ENCODE measurements around the gene ACYP1.
A peak's percentile ranks its signal among the peaks of the same experiment; 100 is the strongest.

ACYP1 gene

GRCh38 chr14:75063491-75064204 is at the start of gene ACYP1:
Gene ACYP1 (minus strand): TSS chr14:75064024. CDS start chr14:75063553, 471 bp downstream.
- peak; percentile 83 for DNase-seq (ENCODE audit: low read depth in 2 of 2)

DNA sequence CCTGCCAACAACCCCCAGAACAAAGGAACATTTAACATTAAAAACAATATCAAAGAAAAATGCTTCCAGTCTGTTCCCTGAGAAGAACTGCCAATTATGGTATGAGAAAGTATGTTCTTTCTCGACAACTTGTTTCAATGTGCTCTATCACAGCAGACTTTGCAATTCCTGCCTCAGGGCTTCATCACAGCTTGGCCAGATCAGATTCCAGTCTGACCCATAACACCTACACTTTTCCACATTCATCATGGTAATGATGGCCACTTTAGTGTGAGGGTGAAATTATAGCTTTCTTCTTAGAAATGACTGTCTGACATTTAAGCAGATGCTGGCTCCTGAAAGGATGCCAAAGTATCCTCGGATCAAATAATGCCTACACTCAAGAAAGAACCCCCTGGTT is 46.1 kb upstream of the ACYP1 start:
- DNase-seq (ENCODE audit: low read depth in 2 of 2) = no peak

- no peak for DNase-seq (ENCODE audit: low read depth in 2 of 2)
Observed at GRCh38 chr14:75107186-75107585, 43.4 kb upstream of the ACYP1 start.

DNA sequence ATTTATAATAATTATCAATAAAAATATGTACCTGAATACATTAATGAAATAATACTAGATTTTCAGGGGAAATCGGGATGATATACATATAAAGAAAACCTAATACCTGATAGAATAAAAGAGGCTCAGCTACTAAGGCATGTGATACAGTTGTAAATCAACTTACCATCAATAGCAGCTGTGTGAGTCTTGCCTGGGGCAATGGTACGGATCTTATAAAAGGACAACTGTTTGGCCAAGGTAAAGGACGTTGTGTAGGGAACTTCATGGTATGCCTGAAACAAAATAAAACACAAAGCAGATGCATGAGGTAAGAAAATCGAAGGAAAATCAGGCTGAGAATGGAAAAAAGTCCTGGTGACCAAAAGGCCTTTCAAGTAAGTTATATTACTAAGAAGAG is 37.7 kb upstream of the ACYP1 start:
- no peak for DNase-seq (ENCODE audit: low read depth in 2 of 2)

- DNase-seq (ENCODE audit: low read depth in 2 of 2) = no peak
Observed at GRCh38 chr14:75098682-75099081, 34.9 kb upstream of the ACYP1 start.

- DNase-seq (ENCODE audit: low read depth in 2 of 2) = no peak
Observed at GRCh38 chr14:75098212-75098611, 34.4 kb upstream of the ACYP1 start.

DNA sequence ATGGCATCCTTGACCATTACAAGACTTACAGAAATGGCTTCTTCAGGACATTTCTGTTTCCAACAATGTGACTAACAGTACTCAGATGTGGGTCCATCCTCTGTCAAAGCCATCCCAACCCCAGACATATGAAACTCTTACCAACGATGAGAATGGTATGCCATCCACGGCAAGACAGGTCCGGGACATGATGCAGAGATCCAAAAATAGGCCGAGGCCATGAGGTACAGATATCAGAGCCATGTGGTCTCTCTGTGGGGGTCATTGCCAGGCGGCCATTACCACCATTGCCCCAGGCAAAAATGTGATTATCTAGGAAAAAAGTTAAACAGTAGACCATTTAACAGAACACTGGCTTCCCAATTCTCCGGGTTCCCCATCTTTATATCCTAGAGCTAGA is 33.1 kb upstream of the ACYP1 start:
- DNase-seq (ENCODE audit: low read depth in 2 of 2) = no peak

GRCh38 chr14:75095690-75096089 is 31.9 kb upstream of the ACYP1 start:
- no peak for DNase-seq (ENCODE audit: low read depth in 2 of 2)

- DNase-seq (ENCODE audit: low read depth in 2 of 2) = no peak
Observed at GRCh38 chr14:75094896-75095295, 31.1 kb upstream of the ACYP1 start.

- no peak for DNase-seq (ENCODE audit: low read depth in 2 of 2)
Observed at GRCh38 chr14:75092698-75093097, 28.9 kb upstream of the ACYP1 start.

- DNase-seq (ENCODE audit: low read depth in 2 of 2) = no peak
Observed at GRCh38 chr14:75091251-75091650, 27.4 kb upstream of the ACYP1 start.

- DNase-seq (ENCODE audit: low read depth in 2 of 2) = no peak
Observed at GRCh38 chr14:75090353-75090752, 26.5 kb upstream of the ACYP1 start.

DNA sequence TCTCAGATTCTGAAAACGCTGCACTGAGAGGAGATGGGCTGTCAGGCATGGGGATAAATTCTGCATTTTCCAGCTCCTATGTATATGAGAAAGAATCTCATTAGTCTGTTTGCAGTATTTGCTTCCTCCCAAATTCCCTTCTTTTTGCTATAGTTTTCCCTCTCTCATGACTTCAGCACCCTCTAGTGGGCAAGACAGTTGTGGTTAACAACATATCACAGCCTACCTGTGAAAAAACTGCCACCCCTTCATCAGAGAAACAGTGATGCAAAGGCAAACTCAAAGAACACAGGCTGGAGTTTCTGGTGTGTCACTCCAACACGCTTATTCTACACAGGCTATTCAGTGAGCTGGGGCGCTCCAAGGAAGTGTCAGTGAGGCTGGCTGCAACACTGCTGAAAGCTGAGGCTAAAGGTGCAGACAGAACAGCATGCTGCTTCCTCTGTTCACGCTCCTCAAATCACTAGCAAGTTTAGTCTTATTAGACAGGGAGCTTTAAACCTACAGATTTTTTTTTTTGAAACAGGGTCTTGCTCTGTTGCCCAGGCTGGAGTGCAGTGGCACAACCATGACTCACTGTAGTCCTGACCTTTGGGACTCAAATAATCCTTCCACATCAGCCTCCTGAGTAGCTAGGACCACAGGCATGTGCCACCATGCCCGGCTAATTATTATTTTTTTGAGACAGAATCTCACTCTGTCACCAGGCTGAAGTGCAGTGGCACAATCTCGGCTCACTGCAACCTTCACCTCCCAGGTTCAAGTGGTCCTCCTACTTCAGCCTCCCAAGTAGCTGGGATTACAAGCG is 24.9 kb upstream of the ACYP1 start:
- DNase-seq (ENCODE audit: low read depth in 2 of 2) = peak; percentile 3 to 12

DNA sequence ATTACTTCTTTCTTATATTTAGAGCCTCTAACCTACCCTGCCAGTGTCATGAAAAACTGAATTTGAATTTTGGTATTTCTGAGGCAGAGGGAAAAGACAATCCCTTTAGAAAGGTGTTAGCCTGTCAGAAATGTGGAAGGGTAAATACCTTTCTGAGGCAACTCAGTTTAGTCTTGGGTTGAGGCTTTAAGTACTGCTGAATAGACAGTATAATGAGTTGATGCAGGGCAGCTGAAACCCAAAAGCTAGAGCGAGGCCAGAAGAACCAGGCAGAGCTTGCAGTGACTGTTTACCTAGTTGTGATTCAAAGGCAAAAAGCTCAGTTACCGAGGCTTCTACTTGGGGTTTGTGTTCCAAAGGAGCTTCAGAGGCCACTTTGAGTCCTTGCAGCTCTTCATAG is 24.3 kb upstream of the ACYP1 start:
- no peak for DNase-seq (ENCODE audit: low read depth in 2 of 2)

- no peak for DNase-seq (ENCODE audit: low read depth in 2 of 2)
Observed at GRCh38 chr14:75084513-75084912, 20.7 kb upstream of the ACYP1 start.

GRCh38 chr14:75083271-75083670 is 19.4 kb upstream of the ACYP1 start:
- no peak for DNase-seq (ENCODE audit: low read depth in 2 of 2)

DNA sequence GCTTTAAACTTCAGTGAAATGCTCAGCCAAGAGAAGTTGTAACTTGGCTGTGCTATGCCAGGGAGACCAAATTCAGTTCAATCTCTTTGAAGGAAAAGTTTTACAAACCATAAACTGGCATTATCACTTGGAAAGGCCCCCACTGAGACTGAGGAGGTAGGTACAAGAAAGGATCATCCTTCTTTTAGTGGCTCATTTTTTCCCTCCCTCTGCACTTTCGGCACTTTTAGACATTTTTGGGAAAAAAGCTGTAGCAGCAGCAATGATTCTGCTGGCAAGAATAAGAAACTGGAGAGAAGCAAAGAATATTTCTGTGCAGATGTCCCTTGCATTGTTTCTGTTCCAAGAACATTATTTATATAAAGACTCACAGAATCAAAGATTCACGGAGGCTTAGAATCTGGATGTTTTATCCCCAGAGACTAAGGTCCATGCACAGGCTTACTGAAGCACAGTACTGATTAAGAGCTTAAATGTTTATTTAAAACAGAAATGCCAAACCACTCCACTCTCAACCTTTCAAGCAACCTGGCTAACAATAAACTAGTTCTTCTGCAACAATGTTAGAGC is 17.9 kb upstream of the ACYP1 start:
- no peak for DNase-seq (ENCODE audit: low read depth in 2 of 2)

- DNase-seq (ENCODE audit: low read depth in 2 of 2) = no peak
Observed at GRCh38 chr14:75079521-75079920, 15.7 kb upstream of the ACYP1 start.

DNA sequence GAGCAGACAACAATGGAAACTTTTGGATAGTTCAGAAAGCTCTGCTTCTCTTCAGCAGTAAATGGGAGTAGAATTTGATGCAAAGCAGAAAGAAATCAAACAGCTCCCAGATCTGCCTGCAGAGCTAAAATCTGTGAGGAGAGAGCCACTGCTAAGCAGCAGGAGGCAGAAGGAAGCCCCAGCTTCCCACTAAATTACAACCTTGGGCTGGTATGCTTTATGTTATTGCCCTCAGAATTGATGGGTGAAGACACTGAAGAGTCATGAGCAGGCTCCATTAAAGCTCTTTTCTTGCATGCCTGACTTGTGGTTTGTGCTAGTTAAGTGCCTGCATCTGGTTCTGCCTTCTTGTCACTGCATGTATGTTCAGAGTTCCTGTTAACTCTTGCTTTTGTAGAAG is 14.0 kb upstream of the ACYP1 start:
- DNase-seq (ENCODE audit: low read depth in 2 of 2) = no peak

DNA sequence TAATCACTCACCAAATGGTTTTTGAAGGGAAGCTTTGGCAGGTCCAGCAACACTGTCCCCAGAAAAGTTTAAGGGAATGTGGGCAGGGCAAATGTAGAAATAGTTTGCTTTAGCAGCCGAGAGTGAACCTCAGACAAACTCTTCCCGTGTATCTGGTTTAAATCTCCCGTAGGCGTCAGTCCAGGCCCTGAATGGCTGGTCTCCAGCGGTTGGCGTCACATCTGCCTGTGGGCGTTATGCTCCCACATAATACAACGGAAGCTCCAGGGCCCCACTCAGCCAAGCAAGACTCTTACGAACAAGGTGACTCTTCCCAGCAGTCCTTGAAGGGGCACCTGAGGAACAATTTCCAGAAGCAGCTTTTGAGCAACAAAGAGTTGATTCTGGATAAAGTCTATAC is 6.6 kb upstream of the ACYP1 start:
- DNase-seq (ENCODE audit: low read depth in 2 of 2) = no peak

GRCh38 chr14:75069811-75070145 is 6.0 kb upstream of the ACYP1 start:
- DNase-seq (ENCODE audit: low read depth in 2 of 2) = no peak

DNA sequence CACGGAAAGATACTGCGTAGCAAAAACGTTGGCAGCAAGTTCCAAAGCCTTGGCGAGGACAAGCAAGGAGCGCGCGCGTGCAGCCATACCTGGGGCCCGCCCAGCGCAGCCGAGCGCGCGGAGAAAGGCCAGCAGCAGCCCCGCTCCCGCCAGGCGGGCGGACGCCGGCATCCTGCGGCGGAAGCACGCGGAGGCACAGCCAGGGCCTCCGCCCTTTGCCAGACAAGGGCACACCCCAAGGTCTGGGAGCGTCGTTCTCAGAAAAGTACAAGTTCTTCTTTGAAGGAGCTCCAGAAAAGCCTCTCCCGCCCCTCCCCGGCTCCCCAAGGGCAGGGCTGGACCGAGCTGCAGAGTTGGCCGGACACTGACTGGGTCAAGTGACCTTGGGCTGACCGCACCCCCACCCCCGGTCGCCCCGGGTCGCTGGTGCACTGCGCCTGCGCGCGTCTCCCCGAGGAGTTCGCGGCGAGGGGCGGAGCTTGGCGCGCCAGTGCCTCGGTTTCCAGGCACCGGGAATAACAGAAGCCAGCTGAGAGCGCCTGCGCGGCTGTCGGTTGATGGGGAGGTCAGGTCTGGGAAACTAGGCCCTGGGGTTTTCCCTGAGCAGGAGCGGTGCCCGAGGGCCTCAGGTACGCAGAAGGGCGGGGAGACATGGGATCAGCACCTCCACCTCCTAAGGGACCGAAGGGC is 5.4 kb upstream of the ACYP1 start, which contains the start of gene ZC2HC1C:
Gene ZC2HC1C (plus strand): TSS at position 521 of the 690 bp plus-strand sequence. CDS start 933 bp downstream, outside the sequence.
- peak; percentile 12 to 30 for DNase-seq (ENCODE audit: low read depth in 2 of 2)

All from stimulated activated CD8-positive, alpha-beta memory T cell treated with anti-CD3 and anti-CD28 coated beads, Interleukin-7, amount 100 ng/mL, for 4 hours (primary cell).